CD4-positive, alpha-beta T cell treated with Interleukin-15 for 4 hours (primary cell): Measurements from ENCODE around the gene DENND1A.
"Not testable (repeated sequence)": the region's sequence is repeated elsewhere in the genome, so short reads cannot be mapped to it uniquely, and the experiment has no call there.

ENCODE experiments used
- DNase-seq: peaks from one replicate; pipeline ENCODE4 v3.0.0-alpha.2; 2020; ENCODE audit warnings: low spot score

The DENND1A gene

DNA sequence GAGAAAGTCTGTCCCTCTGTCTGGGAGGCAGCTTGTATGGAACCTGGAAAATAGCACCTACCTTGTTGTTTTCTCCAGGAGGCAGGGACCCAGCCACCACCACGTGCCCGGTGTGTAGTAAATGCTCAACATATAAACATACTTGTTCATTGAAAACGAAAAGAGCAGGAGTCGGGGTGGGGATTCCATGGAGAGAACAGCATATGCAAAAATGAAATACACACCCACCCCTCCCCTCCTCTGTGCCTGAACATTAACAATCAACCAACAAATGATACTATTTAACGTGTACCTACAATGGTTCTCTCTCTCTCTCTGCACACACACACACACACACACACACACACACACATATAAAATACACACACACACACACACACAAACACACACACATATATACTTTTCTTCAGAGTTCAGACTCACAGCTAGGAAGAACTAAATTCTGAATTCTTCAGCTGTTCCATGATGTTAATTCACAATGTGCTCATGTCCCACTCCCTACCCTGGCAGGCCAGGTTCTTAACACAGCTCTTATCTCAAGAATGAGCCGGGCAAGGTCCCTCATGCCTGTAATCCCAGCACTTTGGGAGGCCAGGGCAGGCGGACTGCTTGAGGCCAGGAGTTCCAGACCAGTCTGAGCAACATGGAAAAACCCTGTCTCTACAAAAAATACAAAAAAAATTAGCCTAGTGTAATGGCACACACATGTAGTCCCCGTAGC is 16.3 kb upstream of the DENND1A start:
- no peak for DNase-seq

GRCh38 chr9:123945532-123945931 is 15.6 kb upstream of the DENND1A start:
- no peak for DNase-seq

GRCh38 chr9:123944464-123944863 is 14.5 kb upstream of the DENND1A start:
- DNase-seq: not testable (repeated sequence)

DNA sequence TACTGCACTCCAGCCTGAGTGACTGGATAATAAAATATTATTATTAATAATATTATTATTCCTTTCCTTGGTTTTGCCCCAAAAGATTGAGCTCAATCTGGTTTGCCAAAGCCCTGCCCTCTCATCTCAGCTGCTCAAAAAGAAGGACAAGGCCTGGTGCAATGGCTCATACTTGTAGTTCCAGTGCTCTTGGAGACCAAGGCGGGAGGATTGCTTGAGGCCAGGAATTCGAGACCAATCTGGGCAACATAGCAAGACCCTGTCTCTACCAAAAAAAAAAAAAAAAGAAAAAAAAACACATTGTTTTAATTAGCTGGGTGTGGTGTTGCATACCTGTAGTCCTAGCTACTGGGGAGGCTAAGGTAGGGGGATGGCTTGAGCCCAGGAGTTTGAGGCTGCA is 13.7 kb upstream of the DENND1A start:
- no peak for DNase-seq

- no peak for DNase-seq
Measured at GRCh38 chr9:123942542-123942941, 12.6 kb upstream of the DENND1A start.

GRCh38 chr9:123941524-123942070 is 11.7 kb upstream of the DENND1A start:
- DNase-seq: no peak

GRCh38 chr9:123940721-123941523 is 11.0 kb upstream of the DENND1A start:
- DNase-seq: no peak

DNA sequence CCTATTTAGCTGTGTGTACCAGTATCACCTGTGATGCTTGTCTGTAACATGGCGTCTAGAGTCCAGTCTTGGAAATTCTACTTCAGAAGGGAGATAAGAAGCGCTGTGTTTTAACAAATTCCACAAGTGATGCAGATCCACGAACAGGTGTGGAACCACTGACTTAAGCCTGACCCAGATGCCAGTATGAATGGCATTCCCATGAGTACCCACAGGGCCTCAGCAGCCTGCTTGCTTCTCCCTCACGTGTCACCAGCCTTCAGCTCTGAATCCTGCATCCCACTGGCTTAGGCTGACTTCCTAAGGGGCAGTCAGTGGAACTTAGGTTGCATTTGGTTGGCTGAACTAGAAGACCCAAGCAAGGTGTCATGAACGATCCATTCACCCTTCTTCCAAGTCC is 8.5 kb upstream of the DENND1A start:
- no peak for DNase-seq

DNA sequence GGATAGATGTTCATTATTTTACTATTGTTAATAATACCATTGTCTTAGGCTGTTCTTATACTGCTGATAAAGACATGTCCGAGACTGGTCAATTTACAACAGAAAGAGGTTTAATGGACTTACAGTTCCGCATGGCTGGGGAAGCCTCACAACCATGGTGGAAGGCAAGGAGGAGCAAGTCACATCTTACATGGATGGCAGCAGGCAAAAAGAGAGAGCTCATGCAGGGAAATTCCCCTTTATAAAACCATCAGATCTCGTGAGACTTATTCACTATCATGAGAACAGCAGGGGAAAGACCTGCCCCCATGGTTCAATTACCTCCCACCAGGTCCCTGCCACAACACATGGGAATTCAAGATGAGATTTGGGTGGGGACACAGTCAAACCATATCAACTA is 6.6 kb upstream of the DENND1A start:
- DNase-seq: not testable (repeated sequence)

- DNase-seq: no peak
Measured at GRCh38 chr9:123933440-123934212, 3.7 kb upstream of the DENND1A start.

GRCh38 chr9:123929177-123929869 is 603 bp downstream of the DENND1A start:
- DNase-seq: peak; percentile 12

- no peak for DNase-seq
Measured at GRCh38 chr9:123928533-123929176, 1.3 kb downstream of the DENND1A start.

- no peak for DNase-seq
Measured at GRCh38 chr9:123927625-123928532, 2.0 kb downstream of the DENND1A start.

DNA sequence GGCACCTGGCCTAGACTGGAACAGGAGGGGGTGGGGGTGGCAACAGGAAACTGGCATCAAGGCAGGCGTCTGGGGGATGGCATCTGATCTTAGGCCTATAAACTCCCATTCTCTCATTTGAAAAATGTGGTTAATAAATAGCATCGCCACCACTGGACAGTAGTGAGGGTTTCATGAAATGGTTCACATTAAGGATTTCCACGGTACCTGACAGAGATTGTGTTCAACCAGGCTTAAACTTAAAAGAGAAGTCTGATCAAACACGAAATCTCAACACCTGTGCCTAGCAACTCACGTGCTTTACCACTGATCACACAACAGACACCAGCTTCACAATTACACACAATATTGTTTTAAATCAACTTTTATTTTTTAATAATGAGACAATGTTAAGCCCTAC is 3.0 kb downstream of the DENND1A start:
- DNase-seq: no peak

DNA sequence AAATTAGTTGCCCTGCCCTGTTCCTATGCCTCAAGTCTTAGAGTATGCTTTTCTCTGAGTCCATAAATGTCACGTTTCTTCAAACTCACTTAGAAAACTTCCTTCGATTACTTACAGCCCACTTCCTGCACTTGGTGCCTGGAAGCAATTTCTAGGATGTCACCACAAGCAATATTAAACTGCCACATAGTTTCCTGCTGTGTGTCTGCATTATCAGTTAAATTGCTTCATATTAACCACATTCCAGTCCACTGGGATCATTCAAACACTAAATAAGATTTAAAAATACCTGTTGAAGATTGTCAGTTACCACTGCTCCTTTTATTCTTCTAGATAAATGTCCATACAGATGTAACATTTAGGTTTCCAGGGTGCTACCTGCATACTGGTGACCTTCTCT is 4.1 kb downstream of the DENND1A start:
- no peak for DNase-seq

GRCh38 chr9:123925161-123925560 is 4.8 kb downstream of the DENND1A start:
- no peak for DNase-seq

DNA sequence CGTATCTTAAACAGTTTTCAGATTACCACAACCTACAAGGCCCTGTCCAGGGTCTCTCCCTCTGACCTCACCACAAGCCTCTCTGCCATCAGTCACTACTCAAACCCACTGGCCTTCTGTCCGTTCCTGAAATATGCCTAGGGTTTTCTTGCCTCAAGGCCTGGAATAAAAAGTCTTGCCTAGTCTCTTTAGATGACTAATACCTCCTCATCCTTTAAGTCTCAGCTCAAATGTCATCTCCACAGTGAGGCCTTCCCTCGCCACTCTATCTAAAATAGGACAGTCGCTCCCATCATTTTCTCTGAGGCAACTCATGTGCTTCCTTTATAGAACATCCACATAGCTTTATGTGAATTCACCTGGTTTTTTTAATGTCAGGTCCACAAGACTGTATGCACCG is 5.2 kb downstream of the DENND1A start:
- no peak for DNase-seq

GRCh38 chr9:123923884-123924283 is 6.0 kb downstream of the DENND1A start:
- no peak for DNase-seq

DNA sequence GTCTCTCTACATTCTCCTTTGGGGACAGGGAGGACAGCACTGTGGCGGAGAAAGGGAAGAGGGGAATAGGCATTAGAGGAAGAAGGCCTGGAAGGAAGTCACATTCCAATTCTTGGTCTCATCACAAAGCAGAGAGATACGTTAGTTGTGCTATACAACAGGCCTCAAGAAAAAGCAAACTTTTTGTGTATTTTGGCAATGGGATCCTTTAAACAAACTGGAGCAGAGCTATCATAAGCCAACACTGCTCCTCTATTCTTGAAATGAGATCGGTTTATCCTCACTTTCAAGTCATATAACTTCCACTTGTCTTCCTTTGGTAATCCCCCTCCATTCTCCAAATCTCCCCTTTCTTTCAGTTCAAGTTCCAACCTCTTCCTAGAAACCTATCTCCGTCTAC is 6.5 kb downstream of the DENND1A start:
- no peak for DNase-seq

DNA sequence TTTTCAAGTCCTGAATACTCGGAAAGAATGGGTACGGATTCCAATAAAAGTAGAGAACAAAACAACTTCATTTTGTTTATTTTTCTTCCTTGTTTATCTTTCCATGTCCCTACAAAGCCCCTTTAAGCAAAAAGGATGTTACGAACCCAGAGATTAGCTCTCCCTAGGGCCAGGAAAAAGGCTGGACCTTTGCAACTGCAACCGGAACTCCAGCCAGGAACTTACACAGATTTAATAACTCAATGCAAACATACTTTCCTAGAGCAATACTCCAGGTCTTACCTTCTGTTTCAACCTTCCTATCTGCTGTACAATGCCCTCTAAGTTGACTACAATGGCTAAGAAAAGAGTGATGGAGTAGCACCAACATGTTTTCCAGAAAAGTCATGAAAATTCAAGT is 7.0 kb downstream of the DENND1A start:
- no peak for DNase-seq
